Putamen (tissue), 1 donor: ENCODE results near the gene SNX6.
A peak's percentile ranks its signal among the peaks of the same experiment; 100 is the strongest.
"Not testable (repeated sequence)": the region's sequence is repeated elsewhere in the genome, so short reads cannot be mapped to it uniquely, and the experiment has no call there.

Source experiments
- DNase-seq: peaks from one replicate; pipeline ENCODE4 v3.0.0-alpha.2; 2016; ENCODE audit warnings: low spot score

SNX6 gene

DNA sequence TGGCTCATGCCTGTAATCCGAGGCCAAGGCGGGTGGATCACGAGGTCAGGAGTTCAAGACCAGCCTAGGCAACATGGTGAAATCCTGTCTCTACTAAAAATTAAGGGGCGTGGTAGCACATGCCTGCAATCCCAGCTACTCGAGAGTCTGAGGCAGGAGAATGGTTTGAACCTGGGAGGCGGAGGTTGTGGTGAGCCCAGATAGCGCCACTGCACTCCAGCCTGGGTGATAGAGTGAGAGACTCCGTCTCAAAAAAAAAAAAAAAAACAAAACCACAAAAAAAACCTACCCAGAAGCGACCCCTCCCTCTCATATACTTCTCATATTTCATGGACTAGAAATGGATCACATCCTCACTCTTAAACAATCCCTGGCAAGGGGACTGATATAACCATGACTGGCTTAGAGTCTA, 4.4 kb upstream of the SNX6 start:
- not testable (repeated sequence) for DNase-seq

DNA sequence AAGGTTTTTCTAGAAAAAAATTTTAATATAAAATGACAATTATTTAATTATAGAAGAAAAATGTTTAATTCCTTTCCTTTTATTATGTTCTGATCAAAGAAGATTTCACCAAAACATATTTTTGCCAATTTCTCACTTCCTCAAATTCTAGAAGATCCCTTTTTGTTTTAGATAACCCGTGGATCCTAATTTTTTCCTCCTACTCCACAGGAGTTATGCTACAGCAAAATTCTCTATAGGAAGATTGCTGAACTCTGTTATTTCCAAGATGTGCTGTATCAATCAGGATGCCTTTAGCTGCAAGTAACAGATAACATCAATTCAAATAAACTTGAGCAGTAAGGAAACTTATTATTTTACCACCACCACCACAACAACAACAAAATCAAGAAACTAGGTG, 3.8 kb upstream of the SNX6 start:
- no peak for DNase-seq

DNA sequence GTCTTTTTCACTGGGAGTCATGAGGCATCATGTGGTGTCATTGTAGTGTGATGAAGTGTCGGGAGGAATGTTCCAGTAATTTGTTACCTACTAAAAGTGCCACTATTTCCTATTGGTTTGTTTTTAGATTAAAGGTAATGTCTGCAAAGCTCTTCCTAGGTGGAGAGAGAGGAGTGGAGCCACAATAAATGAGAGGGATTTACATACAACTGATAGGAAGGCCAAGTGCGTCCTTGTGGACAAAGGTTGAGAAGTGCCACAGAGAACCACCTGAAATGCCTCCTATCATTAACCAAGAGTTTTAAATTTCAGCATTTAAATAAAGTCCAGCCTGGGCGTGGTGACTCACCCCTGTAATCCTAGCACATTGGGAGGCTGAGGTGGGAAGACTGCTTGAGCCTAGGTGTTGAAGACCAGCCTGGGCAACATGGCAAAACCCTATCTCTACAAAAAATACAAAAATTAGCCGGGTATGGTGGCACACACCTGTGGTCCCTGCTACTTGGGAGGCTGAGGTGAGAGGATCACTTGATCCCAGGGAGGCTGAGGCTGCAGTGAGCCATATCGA, 2.5 kb upstream of the SNX6 start:
- no peak for DNase-seq

DNA sequence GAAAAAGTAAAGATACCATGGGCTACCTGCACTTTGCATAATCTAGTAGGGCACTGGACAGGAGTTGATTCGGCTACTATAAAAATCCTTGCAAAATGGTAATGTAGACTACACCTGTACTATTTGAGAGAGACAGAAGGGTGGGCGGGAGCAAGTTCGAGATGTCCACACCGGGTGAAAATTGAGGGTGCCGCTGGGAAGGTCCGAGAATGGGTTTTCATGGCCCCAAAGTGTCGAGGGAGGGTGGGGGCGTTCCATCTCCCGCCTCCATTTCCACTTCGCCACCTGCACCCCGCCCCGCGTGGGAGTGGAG, 648 bp downstream of the SNX6 start:
- peak; percentile 3 for DNase-seq

DNA sequence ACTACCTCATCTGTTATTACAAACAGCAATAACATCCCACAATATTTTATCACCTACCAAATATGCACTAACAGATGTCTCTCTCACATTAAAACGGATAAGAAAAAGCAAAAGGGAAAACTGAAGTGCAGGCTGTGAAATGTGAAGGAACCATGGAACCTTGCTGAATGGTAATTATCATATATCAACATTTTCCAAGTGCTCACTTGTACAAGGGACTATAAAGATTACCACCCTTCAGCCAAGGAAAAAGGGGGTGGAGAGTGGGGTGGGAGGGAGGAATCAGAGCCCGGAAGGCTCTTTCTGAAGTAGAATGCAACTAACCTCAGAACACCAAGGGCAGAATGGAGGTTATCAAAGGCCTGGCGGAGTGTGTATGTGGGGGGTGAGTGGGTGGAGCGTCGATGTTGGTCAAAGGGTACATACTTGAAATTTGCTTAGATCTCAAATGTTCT, 1.2 kb downstream of the SNX6 start:
- no peak for DNase-seq

DNA sequence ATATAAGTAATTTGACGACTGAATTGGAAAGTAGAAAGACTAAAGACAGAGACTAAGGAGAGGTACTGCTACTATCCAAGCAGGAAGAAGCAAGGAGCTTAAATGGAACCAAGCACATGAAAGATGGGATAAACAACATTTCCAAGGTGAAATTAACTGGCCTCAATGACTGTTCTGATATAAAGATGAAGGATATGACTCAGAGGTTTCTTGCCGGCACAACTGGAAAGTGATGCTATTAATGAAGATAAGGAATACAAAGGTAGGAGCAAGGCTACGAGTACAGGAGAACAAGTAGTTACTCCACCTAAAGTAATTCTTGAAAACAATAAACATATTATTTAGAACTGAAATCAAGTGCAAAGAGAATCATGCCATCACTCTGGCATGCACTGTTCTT, 6.4 kb downstream of the SNX6 start:
- no peak for DNase-seq

DNA sequence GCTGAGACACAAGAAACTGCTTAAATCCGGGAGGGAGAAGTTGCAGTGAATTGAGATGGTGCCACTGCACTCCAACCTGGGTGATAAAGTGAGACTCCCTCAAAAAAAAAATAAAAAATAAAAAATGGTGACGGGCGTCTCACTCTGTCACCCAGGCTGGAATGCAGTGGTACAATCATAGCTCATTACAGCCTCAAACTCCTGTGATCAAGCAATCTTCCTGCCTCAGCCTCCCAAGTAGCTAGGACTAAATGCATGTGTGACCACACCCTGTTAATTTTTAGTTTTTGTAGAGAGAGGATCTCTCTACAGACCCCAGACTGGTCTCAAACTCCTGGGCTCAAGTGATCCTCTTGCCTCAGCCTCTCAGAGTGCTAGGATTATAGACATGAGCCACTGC, 9.1 kb downstream of the SNX6 start:
- DNase-seq, result no peak

DNA sequence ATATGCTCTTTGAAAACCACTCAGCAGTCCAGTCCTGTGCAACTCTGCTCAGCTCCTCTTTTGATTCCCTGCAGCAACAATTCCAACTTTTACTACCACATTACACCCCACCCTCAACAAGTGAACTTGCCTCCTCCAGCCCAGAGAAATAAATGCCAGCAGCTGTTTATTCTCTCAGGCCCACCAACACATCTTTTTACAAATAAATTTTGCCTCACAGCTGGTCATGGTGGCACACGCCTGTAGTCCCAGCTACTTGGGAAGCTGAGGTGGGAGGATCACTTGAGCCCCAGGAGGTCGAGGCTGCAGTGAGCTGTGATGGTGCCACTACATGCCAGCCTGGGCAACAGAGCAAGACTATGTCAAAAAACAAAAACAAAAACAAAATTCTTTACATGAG, 9.8 kb downstream of the SNX6 start:
- no peak for DNase-seq

DNA sequence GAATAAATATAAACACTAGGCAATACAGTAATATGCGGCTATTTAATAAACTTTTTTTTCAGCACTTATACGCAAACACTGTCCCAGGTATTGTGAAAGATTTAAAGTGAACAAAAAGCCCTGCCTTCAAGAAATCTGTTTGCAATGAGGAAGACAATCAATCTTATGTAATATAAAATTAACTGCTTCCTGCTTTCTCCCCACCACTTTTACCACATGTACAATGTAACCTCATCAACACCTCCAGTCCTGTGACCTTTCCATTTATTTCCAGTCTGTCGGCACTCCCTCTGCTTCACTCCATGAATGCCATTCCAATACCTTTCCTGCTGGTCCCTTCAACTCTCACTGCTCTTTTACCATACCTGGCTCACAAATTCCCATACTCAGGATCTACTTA, 10.5 kb downstream of the SNX6 start:
- DNase-seq, result no peak

DNA sequence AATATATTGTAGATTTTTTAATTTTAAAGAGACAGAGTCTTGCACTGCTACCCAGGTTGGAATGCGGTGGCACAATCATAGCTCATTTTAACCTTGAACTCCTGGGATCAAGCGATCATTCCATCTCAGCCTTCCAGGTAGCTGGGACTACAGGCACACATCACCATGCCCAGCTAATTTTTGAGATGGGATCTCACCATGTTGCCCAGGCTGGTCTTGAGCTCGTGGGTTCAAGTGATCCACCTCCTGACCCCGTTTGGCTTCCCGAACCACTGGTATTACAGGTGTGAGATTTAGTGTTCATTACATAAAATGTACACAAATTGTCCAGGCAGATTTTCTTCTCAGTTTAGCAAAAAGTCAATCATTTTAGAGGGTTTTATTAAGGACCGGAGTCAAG, 13.6 kb downstream of the SNX6 start:
- no peak for DNase-seq

DNA sequence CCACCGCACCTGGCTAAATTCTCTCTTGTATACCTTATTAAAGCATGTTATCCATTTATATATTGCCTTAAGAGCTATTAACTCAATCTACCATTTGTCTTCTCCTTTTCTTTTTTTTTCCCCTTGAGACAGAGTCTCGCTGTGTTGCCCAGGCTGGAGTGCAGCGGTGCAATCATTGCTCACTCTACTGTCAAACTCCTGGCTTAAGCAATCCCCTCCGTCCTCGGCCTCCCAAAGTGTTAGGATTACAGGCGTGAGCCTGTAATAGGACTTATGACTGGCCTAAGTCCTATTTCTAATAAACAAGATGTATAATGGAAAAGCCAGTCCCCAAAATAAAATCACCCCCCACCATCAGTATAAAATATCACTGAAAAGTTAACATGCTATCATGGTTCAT, 14.4 kb downstream of the SNX6 start:
- no peak for DNase-seq

DNA sequence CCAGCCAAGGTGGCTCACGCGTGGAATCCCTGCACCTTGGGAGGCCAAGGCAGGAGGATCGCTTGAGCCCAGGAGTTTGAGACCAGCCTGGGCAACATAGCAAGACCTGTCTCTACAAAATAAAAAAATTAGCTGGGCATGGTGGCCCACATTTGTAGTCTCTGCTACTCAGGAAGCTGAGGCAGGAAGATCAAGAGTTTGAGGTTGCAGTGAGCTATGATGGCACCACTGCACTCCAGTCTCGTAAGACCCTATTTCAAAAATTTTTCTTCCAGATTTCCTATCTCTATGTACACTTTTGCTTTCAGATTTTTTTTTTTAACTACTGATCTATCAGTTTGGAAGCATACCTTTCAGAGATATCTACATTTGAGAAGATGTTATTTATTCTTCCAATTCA, 15.3 kb downstream of the SNX6 start:
- no peak for DNase-seq

DNA sequence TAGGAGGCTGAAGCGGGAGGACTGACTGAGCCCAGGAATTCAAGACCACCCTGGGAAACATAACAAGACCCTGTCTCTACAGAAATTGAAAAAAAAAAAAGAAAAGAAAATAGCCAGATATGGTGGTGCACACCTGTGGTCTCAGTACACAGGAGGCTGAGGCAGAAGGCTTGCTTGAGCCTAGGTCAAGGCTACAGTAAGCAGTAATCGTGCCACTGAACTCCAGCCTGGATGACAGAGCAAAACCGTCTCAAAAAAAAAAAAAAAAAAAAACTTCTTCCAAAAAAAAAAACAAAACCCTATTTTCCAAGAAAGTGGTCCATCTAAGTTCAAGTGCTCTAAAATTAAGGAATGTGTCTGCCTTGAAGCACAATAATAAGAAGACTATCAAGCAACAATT, 19.8 kb downstream of the SNX6 start:
- no peak for DNase-seq

DNA sequence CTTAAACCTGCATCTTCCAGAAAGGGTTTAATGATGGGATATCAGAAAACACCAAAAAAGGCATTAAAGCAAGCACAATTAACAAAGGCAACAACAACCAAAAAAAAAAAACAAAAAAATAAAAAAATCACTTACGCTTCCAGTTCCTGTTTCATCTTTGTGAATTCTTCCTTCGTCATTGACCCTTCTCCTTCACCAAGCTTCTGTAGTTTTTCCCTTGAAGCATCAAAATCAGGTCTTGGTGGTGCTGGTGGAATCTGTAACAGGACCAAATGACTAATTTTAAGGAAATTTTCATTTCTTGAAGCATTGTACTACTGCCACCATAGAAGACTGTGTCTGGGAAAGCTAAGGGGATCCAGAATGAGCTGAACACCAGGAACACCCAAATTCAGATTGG, 24.5 kb downstream of the SNX6 start:
- DNase-seq, result no peak

DNA sequence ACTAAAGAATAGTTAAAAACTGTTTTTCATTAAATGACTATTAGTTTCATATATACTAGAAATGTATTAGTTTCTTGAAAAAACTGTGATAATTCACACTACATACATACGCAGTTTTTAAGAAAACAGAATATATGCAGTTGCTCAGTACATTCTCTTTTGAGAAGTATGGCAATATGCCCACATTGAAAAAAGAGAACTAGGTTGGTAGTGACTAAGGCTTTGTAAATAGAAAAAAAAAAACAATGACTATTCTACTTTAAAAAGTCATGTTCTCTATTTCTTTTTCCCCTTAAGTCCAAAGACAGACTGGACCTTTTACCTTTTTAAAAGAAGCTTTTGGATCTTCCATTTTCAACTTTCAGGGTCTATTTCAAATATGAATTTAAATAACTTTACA, 25.0 kb downstream of the SNX6 start:
- no peak for DNase-seq

DNA sequence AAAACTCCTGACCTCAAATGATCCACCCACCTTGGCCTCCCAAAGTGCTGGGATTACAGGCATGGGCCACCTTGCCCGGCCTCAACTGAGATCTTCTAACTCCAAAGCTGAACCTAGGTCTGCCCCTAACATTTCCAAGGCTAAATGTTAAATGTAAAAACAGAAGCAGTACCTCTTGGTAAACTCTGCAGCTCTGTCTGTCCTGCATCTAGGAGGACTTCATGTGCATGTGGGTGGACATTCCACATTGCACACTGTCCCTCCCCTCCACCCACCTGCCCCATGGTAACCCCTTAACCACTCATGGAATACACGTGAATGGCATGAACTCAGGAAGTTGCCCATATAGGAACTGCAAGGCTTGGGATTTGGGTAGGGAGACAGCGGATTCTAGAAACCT, 33.1 kb downstream of the SNX6 start:
- DNase-seq, result no peak

DNA sequence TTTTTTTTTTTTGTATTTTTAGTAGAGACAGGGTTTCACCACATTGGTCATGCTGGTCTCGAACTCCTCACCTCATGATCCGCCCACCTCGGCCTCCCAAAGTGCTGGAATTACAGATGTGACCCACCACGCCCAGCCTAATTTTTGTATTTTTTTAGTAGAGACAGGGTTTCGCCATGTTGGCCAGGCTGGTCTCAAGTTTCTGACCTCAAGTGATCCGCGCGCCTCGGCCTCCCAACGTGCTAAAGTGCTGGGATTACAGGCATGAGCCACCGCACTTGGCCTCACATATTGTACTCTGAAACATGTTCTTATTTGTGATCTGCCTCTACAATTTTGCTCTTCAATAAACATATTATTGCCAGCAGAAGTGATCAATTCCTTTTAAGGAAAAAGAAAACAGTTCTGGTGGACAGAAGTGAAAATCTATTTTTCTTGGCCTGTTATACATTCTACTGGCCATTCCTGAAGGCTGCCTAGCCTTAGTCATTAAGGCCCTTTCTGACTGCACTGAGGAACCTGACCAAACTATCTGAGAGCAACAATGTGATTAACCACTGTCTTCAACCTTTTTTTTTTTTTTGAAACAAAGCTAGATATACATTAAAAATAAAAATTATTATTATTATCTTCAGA, 36.1 kb downstream of the SNX6 start:
- DNase-seq, result no peak

DNA sequence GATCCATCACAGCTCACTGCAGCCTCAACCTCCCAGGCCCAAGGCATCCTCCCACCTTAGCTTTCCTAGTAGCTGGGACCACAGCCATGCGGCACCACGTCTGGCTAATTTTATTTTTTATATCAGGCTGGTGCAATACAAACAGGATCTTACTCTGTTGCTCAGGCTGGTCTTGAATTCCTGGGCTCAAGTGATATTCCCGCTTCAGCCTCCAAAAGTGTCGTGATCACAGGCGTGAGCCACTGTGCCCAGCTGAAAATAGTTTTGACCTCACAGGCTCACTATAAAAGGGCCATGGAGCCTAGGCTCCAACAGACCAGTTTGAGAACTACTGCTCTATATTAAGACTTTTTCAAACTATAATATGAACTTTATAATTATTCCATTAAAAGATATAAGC, 37.3 kb downstream of the SNX6 start:
- DNase-seq, result no peak

DNA sequence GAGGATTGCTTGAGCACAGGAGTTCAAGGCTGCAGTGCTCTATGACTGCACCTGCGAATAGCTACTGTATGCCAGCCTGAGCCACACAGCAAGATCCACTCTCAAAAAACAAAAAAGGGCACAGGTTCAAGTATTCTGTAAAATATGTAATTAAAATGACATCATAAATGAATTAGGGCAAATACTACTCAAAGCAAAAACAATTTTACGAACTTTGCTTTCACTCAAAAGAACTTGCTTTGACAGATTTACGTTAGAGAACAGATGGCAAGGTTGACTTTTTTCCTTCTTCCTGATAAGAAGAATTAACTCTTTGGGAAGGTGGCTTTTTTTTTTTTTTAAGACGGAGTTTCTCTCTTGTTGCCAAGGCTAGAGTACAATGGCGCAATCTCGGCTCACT, 46.4 kb downstream of the SNX6 start:
- no peak for DNase-seq

DNA sequence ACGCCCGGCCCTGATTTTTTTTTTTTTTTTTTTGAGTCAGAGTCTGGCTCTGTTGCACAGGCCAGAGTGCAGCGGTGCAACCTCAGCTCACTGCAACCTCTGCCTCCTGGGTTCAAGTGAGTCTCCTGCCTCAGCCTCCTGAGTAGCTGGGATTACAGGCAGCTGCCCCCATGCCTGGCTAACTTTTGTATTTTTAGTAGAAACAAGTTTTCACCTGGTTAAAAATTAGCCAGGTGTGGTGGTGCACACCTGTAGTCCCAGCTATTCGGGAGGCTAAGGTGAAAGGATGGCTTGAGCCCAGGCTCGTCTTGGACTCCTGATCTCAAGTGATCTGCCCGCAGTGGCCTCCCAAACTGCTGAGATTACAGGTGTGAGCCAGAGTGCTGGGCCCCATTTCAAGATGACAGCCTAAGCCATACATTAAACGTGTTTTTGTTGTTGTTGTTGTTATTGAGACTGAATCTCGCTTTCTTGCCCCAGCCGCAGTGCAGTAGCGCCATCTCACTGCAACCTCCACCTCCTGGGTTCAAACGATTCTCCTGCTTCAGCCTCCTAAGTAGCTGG, 47.7 kb downstream of the SNX6 start:
- DNase-seq, result no peak

DNA sequence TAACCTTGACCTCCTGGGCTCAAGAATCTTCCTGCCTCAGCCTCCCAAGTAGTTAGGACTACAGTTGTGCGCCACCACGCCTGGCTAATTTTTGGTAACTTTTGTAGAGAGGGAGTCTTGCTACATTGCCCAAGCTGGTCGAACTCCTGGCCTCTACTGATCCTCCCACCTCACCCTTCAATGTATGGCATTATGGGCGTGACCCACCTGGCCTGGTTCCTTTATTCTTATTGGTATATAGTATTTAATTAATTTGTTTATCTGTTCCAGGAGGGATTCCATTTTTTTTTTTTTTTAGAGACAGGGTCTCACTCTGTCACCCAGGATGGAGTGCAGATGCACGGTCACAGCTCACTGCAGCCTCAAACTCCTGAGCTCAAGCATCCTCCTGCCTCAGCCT, 49.6 kb downstream of the SNX6 start:
- DNase-seq, result no peak

DNA sequence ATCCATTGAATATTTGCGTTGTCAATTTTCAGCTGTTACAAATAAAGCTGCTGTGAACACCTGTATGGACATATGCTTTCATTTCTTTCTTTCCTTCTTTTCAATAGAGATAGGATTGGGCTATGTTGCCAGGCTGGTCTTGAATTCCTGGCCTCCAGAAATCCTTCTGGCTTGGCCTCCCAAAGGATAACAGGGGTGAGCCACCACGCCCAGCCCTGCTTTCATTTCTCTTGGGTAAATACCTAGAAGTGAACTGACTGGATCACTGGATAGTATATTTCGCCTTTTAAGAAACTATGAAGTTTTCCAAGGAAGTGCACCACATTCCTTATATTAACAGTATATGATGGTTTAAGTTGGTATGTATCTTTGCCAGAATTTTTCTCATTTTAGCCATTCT, 58.2 kb downstream of the SNX6 start:
- DNase-seq, result no peak

DNA sequence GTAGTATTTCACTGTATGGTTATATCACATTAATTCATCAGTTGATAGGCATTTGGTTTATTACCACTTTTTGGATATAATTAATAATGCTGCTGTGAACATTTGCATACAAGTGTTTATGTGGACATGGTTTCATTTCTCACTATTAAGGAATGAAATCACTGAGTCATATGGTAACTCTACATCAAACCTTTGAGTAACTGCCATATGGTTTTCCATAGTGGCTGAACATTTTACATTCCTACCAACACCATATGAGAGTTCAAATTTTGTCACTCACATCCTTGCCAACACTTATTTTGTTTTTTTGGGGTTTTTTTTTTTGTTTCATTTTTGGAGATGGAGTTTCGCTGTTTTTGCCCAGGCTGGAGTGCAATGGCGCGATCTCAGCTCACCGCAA, 60.2 kb downstream of the SNX6 start:
- no peak for DNase-seq

DNA sequence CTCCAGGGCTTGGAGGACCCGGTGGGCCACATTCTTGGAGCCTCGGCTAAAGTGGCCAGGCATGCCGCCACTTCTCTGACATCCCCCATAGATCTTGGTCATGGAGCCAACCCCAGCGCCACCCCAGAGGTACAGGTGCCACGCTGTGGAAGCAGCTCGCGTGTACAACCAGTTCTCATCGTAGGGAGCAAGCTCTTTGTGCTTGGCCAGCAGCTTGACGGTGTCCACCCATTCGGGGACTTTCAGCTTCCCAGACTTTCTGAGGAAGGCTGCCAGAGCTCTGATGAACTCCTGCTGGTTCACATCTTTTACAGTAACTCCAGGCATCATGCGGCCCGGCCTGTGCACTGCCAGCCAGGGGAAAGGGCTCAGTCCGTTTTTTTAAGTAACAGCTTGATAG, 61.1 kb downstream of the SNX6 start:
- no peak for DNase-seq
